Right lobe of liver (tissue), 6 donors: Measurements from ENCODE around the gene NPIPA5. TPM values are rescaled to one million over a fixed set of nuclear protein-coding genes. Genes with fewer than 3 reads are reported as not detected.
A peak's percentile ranks its signal among the peaks of the same experiment; 100 is the strongest.
"Not testable (repeated sequence)": the region's sequence is repeated elsewhere in the genome, so short reads cannot be mapped to it uniquely, and the experiment has no call there.

Experiments used
- ATAC-seq, 4 donors: fragments of 200-7000 bp; cut with Tn5 transposase; one replicate each; pipeline ENCODE4 v1.9.1; 2020; ENCODE audit warnings: mild to moderate bottlenecking in 4 of 4, moderate library complexity in 4 of 4
- DNase-seq, 3 donors: peaks; one replicate each; pipeline ENCODE4 v3.0.0-alpha.2; 2020
- H3K27ac ChIP-seq, 3 donors: fragments of 200-600 bp; one replicate each; pipeline ENCODE4 v1.8.0; 2022
- H3K27me3 ChIP-seq, 2 donors: fragments of 200-600 bp; one replicate each; pipeline ENCODE4 v1.8.0; 2022
- H3K36me3 ChIP-seq, 4 donors: fragments of 200-600 bp; sonication (generic) in 1 of 4; one replicate each; pipeline versions ENCODE4 v1.5.1 to v1.8.0; 2017 to 2022; ENCODE audit warnings: control low read depth in 1 of 4
- H3K4me1 ChIP-seq, 4 donors: fragments of 200-600 bp; sonication (generic) in 1 of 4; one replicate each; pipeline versions ENCODE4 v1.5.1 to v1.8.0; 2017 to 2022; ENCODE audit warnings: control low read depth in 1 of 4
- H3K4me3 ChIP-seq, 3 donors: fragments of 200-600 bp; one replicate each; pipeline ENCODE4 v1.8.0; 2022
- H3K9me3 ChIP-seq, 4 donors: fragments of 200-600 bp; sonication (generic) in 1 of 4; one replicate each; pipeline versions ENCODE4 v1.5.1 to v1.8.0; 2017 to 2022; ENCODE audit warnings: control low read depth in 1 of 4
- CTCF ChIP-seq, 4 donors: fragments of 200-600 bp in 3 of 4; fragments of 450-650 bp in 1 of 4; IDR thresholded peaks; one replicate each; pipeline versions ENCODE4 v1.5.1 to v1.8.0; 2016 to 2022; ENCODE audit warnings: antibody characterized with exemption in 4 of 4, mild to moderate bottlenecking in 2 of 4
- POLR2A ChIP-seq: fragments of 450-650 bp; IDR thresholded peaks from one replicate; pipeline ENCODE4 v1.6.1; 2017; ENCODE audit warnings: antibody characterized with exemption, mild to moderate bottlenecking
- WGBS: methylation state at CpG from one replicate; pipeline ENCODE4 v1.1.6; 2018; ENCODE audit warnings: low coverage, low lambda C conversion rate; ENCODE audit not compliant: insufficient coverage; ENCODE audit errors: missing lambda C conversion rate; 5-methylcytosine and 5-hydroxymethylcytosine counted together
- intact Hi-C, 2 donors: fragments of 100-400 bp; cut with DNase I; formaldehyde crosslinking; loops; one replicate each; pipeline versions ENCODE4 v1.11.2 to v1.14.1; 2022
- total RNA-seq, 6 experiments: library from RNA; depleted of rRNA in 2 of 6; stranded (reverse); fragments of >200 nt in 2 of 6; fragmentation: NEBNext Ultra II Directional in 3 of 6; extraction: Animal tissue kit (Norgen Biotek cat#: 25700) in 3 of 6; gene quantifications; one replicate each; pipeline versions ENCODE4 v1.1.0 to v1.2.4, GENCODE V29; 2016 to 2023
- donor health status: DM: no; HTN: yes; CAD: no.
- donor health status: DM: no; HTN: no; CAD: no.
- donor health status: DM: no; HTN: no; CAD: no.
- donor health status: DM: no; HTN: yes; CAD: no.
- donor health status: DM: no; HTN: yes; CAD: no.

Gene NPIPA5
- total RNA-seq, 6 experiments from 2014 or later = 1.9 to 5.5 (median 3.5) TPM; not detected in 1

GRCh38 chr16:15403392-15403995 lies 25.4 kb upstream of the NPIPA5 start:
- WGBS = 89% methylated on average over 5 of the region's 9 CpGs
- no peaks in the 10 kb centered on the region for H3K27me3 ChIP-seq
- intact Hi-C loops = no loop called here
- TF ChIP-seq CTCF (IDR thresholded peaks at IDR 0.05) (no peak), POLR2A (no peak)
- H3K4me3 ChIP-seq = no peak overlapping the region
- H3K4me1 ChIP-seq = peaks cover 0 to 14% (median 4%) of the 10 kb centered on the region in 4 donors
- no peaks in the 10 kb centered on the region for H3K36me3 ChIP-seq
- no peaks in the 10 kb centered on the region for H3K9me3 ChIP-seq
- DNase-seq (no peak), ATAC-seq (no peak)
- no peak overlapping the region for H3K27ac ChIP-seq

GRCh38 chr16:15401972-15402371 lies 23.9 kb upstream of the NPIPA5 start:
- Histone ChIP-seq H3K27ac (no peak overlapping the region), H3K9me3 (no peaks in the 10 kb centered on the region), H3K36me3 (no peaks in the 10 kb centered on the region), H3K4me3 (no peak overlapping the region), H3K27me3 (no peaks in the 10 kb centered on the region), H3K4me1 (peaks cover 0 to 27% (median 4%) of the 10 kb centered on the region in 4 donors)
- ATAC-seq (no peak), DNase-seq (no peak)
- intact Hi-C loops = no loop called here
- TF ChIP-seq POLR2A = no peak
- 77% methylated on average over 3 of the region's 3 CpGs for WGBS

- intact Hi-C loops, H3K27me3 ChIP-seq, ATAC-seq, DNase-seq, H3K27ac ChIP-seq, H3K4me3 ChIP-seq, H3K36me3 ChIP-seq, H3K9me3 ChIP-seq: not testable (repeated sequence)
- 94% methylated on average over 6 of the region's 6 CpGs for whole genome bisulfite sequencing
- peaks cover 0 to 30% (median 4%) of the 10 kb centered on the region in 4 donors for H3K4me1 ChIP-seq
Observed at GRCh38 chr16:15400314-15400713, 22.2 kb upstream of the NPIPA5 start.

GRCh38 chr16:15399317-15399716 lies 21.2 kb upstream of the NPIPA5 start:
- intact Hi-C loops = no loop called here
- H3K36me3 ChIP-seq = no peaks in the 10 kb centered on the region
- no peak for DNase-seq
- ATAC-seq = no peak
- 42% methylated on average over 3 of the region's 3 CpGs for WGBS
- no peaks in the 10 kb centered on the region for H3K9me3 ChIP-seq
- no peak overlapping the region for H3K4me3 ChIP-seq
- no peaks in the 10 kb centered on the region for H3K27me3 ChIP-seq
- peaks cover 0 to 25% (median 4%) of the 10 kb centered on the region in 4 donors for H3K4me1 ChIP-seq
- TF ChIP-seq CTCF (IDR thresholded peaks at IDR 0.05) (no peak), POLR2A (no peak)
- peak overlapping the region in 2 of 3 donors; percentile 21 to 84 for H3K27ac ChIP-seq

- no peaks in the 10 kb centered on the region for H3K36me3 ChIP-seq
- ATAC-seq (peak; percentile 65 to 81 (median 74)), DNase-seq (peak in 1 of 3 donors; percentile 72)
- H3K4me1 ChIP-seq = peaks cover 0 to 25% (median 4%) of the 10 kb centered on the region in 4 donors
- intact Hi-C loops = no loop called here
- peak overlapping the region in 1 of 3 donors; percentile 15 for H3K4me3 ChIP-seq
- WGBS = 21% methylated on average over 14 of the region's 14 CpGs
- H3K27me3 ChIP-seq = no peaks in the 10 kb centered on the region
- H3K27ac ChIP-seq = peak overlapping the region in 2 of 3 donors; percentile 74 to 84
- TF ChIP-seq CTCF (IDR thresholded peaks at IDR 0.05) = no peak
- TF ChIP-seq POLR2A = no peak
- H3K9me3 ChIP-seq = no peaks in the 10 kb centered on the region
Observed at GRCh38 chr16:15398618-15399316, 20.7 kb upstream of the NPIPA5 start.
